GM21381 (cell line): ENCODE measurements around the gene CHD1L.
"Not testable (repeated sequence)": the region's sequence is repeated elsewhere in the genome, so short reads cannot be mapped to it uniquely, and the experiment has no call there.

Experiments used
- ATAC-seq: cut with Tn5 transposase; IDR thresholded peaks from one replicate; pipeline ENCODE4 v1.9.1; 2021; ENCODE audit warnings: mild to moderate bottlenecking, moderate library complexity; ENCODE audit not compliant: unreplicated experiment

The CHD1L gene

GRCh38 chr1:147264158-147264768, 21.8 kb downstream of the CHD1L start:
- no peak for ATAC-seq

GRCh38 chr1:147266381-147266780, 23.9 kb downstream of the CHD1L start:
- no peak for ATAC-seq

- no peak for ATAC-seq
Measured at GRCh38 chr1:147267711-147268110, 25.2 kb downstream of the CHD1L start.

GRCh38 chr1:147270721-147271120, 28.2 kb downstream of the CHD1L start:
- no peak for ATAC-seq

- no peak for ATAC-seq
Measured at GRCh38 chr1:147272042-147272441, 29.6 kb downstream of the CHD1L start.

- ATAC-seq: no peak
Measured at GRCh38 chr1:147273409-147274336, 31.2 kb downstream of the CHD1L start.

- ATAC-seq: no peak
Measured at GRCh38 chr1:147281950-147282349, 39.5 kb downstream of the CHD1L start.

- no peak for ATAC-seq
Measured at GRCh38 chr1:147283011-147283410, 40.5 kb downstream of the CHD1L start.

GRCh38 chr1:147287133-147287865, 44.8 kb downstream of the CHD1L start:
- no peak for ATAC-seq

- ATAC-seq: no peak
Measured at GRCh38 chr1:147292012-147292411, 49.5 kb downstream of the CHD1L start.

- ATAC-seq: no peak
Measured at GRCh38 chr1:147292631-147293251, 50.3 kb downstream of the CHD1L start.

GRCh38 chr1:147297438-147297837, 55.0 kb downstream of the CHD1L start:
- ATAC-seq: no peak

GRCh38 chr1:147305803-147306202, 63.3 kb downstream of the CHD1L start:
- ATAC-seq: not testable (repeated sequence)

GRCh38 chr1:147316968-147317367, 74.5 kb downstream of the CHD1L start:
- no peak for ATAC-seq

GRCh38 chr1:147326933-147327687, 84.6 kb downstream of the CHD1L start:
- ATAC-seq: not testable (repeated sequence)

GRCh38 chr1:147334292-147334691, 91.8 kb downstream of the CHD1L start:
- ATAC-seq: no peak

GRCh38 chr1:147336291-147336690, 93.8 kb downstream of the CHD1L start:
- no peak for ATAC-seq

- no peak for ATAC-seq
Measured at GRCh38 chr1:147337040-147337630, 94.7 kb downstream of the CHD1L start.

GRCh38 chr1:147338571-147338970, 96.1 kb downstream of the CHD1L start:
- no peak for ATAC-seq

- no peak for ATAC-seq
Measured at GRCh38 chr1:147341246-147341645, 98.8 kb downstream of the CHD1L start.
